ENCODE results near the gene SINHCAF. TPM values are rescaled to one million over a fixed set of nuclear protein-coding genes. Genes with fewer than 3 reads are reported as not detected.

Gene SINHCAF
- total and polyA plus RNA-seq, 9 of the 15 experiments (the other 6 are each of a cell fraction or from before 2014, with no cell fraction given): 73.2 to 185 (median 110) TPM

DNA sequence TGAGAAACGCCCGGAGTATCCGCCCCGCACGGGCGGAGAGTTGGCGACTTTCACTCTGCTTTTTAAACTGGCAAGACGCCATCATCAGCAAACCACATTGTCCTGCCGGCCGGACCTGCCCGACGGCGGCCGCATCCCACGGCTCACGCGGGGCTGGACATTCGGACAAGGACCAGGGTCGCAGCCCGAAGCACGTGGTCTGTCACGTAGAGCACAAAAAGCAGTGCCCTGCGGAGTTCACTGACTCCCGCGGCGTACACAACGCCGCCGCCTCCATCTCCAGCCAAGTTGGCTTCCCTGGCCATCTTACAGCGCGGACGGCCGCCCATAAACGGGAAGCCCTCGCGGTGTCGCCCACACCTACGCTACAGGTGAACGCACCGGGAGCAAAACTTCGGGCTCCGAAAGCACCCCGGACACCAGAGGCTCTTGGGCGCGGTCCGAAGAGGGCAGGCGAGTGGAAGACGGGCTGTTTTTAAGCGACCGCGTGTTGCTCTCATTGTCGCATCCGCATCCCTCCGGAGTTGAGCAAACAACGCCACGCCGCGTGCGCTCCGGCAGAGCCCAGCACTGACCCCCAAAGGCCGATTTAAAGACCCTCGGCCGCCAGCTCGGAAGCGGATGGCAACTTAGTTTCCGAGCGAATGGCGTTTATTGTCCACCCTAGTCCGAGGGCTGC is 966 bp downstream of the SINHCAF start (continued):
- TF ChIP-seq, protein P1, sequence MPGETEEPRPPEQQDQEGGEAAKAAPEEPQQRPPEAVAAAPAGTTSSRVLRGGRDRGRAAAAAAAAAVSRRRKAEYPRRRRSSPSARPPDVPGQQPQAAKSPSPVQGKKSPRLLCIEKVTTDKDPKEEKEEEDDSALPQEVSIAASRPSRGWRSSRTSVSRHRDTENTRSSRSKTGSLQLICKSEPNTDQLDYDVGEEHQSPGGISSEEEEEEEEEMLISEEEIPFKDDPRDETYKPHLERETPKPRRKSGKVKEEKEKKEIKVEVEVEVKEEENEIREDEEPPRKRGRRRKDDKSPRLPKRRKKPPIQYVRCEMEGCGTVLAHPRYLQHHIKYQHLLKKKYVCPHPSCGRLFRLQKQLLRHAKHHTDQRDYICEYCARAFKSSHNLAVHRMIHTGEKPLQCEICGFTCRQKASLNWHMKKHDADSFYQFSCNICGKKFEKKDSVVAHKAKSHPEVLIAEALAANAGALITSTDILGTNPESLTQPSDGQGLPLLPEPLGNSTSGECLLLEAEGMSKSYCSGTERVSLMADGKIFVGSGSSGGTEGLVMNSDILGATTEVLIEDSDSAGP (CRISPR knock-in tag; IDR thresholded peaks at IDR 0.05): 0 out of 2 replicates have a peak, but pooled peaks have one; percentile 39
- TF ChIP-seq ZNF445 (CRISPR knock-in tag; IDR thresholded peaks at IDR 0.05; ENCODE audit: low read depth) (no peak), FOXA3 (CRISPR knock-in tag; conservative IDR thresholded peaks at IDR 0.05 in 1 of 2, IDR thresholded peaks at IDR 0.05 in 1 of 2) (peak in 1 of 2 experiments; percentile 77; a peak in 1 of 4 replicates), POLR2A (conservative IDR thresholded peaks at IDR 0.05) (peak; percentile 22), SMARCE1 (IDR thresholded peaks at IDR 0.05) (peak; percentile 14; the same call in 1 of the 2 replicates), NCOA1 (IDR thresholded peaks at IDR 0.05; ENCODE audit: low read depth) (no peak), MYC (IDR thresholded peaks at IDR 0.05; ENCODE audit: low read depth, low read length) (no peak; the same call in none of the 2 replicates), MYC (CRISPR knock-in tag; IDR thresholded peaks at IDR 0.05; ENCODE audit: borderline replicate concordance, low read depth) (peak; percentile 90), HNRNPUL1 (IDR thresholded peaks at IDR 0.05; ENCODE audit: low read length) (no peak; the same call in 1 of the 2 replicates), RBM22 (IDR thresholded peaks at IDR 0.05; ENCODE audit: low read depth, low read length, poor library complexity, severe bottlenecking) (peak; percentile 93), PHF20 (IDR thresholded peaks at IDR 0.05; ENCODE audit: partially characterized antibody) (no peak), L3MBTL2 (IDR thresholded peaks at IDR 0.05) (peak; percentile 57; the same call in 1 of the 2 replicates), TCF3 (CRISPR knock-in tag; IDR thresholded peaks at IDR 0.05) (no peak), BHLHE40 (IDR thresholded peaks at IDR 0.05; ENCODE audit: low read length) (0 out of 2 replicates have a peak, but pooled peaks have one; percentile 6), FUS (optimal IDR thresholded peaks at IDR 0.05; ENCODE audit: low read depth, low read length) (peak; percentile 3), MTA1 (IDR thresholded peaks at IDR 0.05; ENCODE audit: borderline replicate concordance) (no peak), KAT8 (IDR thresholded peaks at IDR 0.05; ENCODE audit: low read depth) (no peak)
- TF ChIP-seq, protein P2, sequence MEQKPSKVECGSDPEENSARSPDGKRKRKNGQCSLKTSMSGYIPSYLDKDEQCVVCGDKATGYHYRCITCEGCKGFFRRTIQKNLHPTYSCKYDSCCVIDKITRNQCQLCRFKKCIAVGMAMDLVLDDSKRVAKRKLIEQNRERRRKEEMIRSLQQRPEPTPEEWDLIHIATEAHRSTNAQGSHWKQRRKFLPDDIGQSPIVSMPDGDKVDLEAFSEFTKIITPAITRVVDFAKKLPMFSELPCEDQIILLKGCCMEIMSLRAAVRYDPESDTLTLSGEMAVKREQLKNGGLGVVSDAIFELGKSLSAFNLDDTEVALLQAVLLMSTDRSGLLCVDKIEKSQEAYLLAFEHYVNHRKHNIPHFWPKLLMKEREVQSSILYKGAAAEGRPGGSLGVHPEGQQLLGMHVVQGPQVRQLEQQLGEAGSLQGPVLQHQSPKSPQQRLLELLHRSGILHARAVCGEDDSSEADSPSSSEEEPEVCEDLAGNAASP (IDR thresholded peaks at IDR 0.05): no peak
- TF ChIP-seq, protein P3, sequence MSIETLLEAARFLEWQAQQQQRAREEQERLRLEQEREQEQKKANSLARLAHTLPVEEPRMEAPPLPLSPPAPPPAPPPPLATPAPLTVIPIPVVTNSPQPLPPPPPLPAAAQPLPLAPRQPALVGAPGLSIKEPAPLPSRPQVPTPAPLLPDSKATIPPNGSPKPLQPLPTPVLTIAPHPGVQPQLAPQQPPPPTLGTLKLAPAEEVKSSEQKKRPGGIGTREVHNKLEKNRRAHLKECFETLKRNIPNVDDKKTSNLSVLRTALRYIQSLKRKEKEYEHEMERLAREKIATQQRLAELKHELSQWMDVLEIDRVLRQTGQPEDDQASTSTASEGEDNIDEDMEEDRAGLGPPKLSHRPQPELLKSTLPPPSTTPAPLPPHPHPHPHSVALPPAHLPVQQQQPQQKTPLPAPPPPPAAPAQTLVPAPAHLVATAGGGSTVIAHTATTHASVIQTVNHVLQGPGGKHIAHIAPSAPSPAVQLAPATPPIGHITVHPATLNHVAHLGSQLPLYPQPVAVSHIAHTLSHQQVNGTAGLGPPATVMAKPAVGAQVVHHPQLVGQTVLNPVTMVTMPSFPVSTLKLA (conservative IDR thresholded peaks at IDR 0.05): peak; percentile 49 to 71; a peak in 3 of 4 replicates
- TF ChIP-seq, protein P4, sequence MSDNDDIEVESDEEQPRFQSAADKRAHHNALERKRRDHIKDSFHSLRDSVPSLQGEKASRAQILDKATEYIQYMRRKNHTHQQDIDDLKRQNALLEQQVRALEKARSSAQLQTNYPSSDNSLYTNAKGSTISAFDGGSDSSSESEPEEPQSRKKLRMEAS (CRISPR knock-in tag; IDR thresholded peaks at IDR 0.05): peak; percentile 83

Data from K562 (cell line).